ENCODE data around the gene NPR1. TPM values are rescaled to one million over a fixed set of nuclear protein-coding genes. Genes with fewer than 3 reads are reported as not detected.
"Not testable (repeated sequence)": the region's sequence is repeated elsewhere in the genome, so short reads cannot be mapped to it uniquely, and the experiment has no call there.

NPR1 gene
- polyA plus RNA-seq, 3 donors, result 14.9 to 176 (median 81.7) TPM

GRCh38 chr1:153647346-153647714 is 31.2 kb upstream of the NPR1 start:
- no peak overlapping the region for H3K27ac ChIP-seq (ENCODE audit: low read depth, low read length)
- 57 to 70% (median 66%) methylated on average over 2 of the region's 2 CpGs for WGBS, 3 donors

DNA sequence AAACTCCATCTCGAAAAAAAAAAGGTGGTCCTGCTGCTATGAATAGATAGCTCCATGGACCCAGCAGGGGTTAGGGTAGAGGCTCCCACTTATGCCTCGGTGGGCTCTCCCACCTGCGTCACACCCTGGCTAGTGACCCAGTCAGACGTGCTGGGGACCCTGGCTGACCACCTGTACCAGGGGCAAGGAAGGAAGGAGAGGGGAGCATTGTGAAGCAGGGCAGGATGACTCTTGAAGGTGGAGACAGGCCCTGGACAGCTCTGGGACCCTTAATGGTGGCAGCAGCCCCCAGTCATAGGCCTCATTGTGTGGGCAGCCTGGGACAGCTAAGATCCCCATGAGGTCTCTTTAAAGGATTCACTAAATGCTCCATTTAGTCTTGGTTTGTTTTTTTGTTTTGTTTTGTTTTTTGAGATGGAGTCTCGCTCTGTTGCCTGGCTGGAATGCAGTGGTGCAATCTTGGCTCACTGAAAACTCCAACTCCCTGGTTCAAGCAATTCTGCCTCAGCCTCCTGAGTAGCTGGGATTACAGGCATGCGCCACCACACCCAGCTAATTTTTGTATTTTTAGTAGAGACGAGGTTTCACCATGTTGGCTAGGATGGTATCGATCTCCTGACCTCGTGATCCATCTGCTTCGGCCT is 30.4 kb upstream of the NPR1 start:
- no peak overlapping the region for H3K27ac ChIP-seq (ENCODE audit: low read depth, low read length)
- WGBS, 3 donors, result 85 to 88% (median 86%) methylated on average over 9 to 10 of the region's 10 CpGs

GRCh38 chr1:153649137-153649862 is 29.2 kb upstream of the NPR1 start:
- no peak overlapping the region for H3K27ac ChIP-seq (ENCODE audit: low read depth, low read length)
- WGBS, 3 donors, result 30 to 62% (median 58%) methylated on average over 3 of the region's 3 CpGs

DNA sequence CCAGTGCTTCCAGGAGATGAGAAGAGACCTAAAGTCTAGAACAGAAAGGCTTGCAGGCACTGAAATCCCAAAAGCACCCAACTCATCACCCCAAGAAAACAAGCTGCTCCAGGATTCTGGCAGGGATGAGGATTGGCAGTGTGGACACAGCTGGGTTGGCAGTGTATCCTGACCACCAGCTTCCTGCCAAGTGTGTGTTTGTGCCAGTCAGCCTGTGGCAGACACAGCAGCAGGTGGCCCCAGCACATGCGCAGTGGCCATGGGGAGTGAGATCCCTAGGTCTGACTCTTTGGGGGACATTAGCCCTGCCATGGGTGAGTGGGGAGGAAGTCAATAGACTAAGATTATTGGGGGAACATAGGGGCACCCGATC is 28.6 kb upstream of the NPR1 start:
- H3K27ac ChIP-seq (ENCODE audit: low read depth, low read length), result no peak overlapping the region
- WGBS, 3 donors, result 24 to 80% (median 79%) methylated on average over 2 of the region's 2 CpGs

GRCh38 chr1:153651771-153652170 is 26.7 kb upstream of the NPR1 start:
- WGBS, 3 donors, result 85 to 100% (median 88%) methylated on average over 1 of the region's 1 CpG
- H3K27ac ChIP-seq (ENCODE audit: low read depth, low read length), result no peak overlapping the region

DNA sequence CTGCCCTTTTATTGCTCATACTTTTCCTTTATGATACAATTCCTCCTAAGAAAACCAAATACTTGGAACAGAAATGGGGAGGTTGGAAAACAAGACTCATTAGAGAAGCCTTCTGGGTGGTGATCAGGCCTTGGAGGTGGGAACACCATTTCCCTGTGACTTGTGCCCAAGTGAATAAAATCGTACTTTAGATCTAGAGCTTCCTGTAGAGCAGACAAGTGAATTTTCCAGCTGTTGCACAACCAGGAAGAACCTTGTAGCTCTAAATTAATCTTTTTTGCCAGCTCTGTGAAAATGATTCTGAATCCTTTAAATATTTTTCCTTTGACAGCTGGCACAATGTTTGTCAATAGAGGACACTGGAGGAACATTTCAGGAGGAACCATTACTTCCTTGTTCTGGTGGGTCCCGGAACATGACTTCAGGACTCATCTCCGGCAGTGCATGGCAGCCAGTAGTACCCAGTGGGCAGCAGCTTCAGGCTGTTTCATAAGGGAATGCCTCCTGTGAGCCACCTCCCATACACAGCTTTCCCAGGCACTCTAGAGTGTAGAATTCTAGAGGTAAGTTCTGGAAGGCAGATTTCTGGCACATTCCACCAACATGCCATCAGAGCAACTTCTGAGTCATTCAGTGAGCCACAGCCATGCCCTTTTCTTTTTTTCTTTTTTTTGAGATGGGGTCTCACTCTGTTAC is 25.5 kb upstream of the NPR1 start:
- WGBS, 3 donors, result 22 to 56% (median 36%) methylated on average over 3 of the region's 3 CpGs
- H3K27ac ChIP-seq (ENCODE audit: low read depth, low read length), result no peak overlapping the region

- no peak overlapping the region for H3K27ac ChIP-seq (ENCODE audit: low read depth, low read length)
- 70 to 91% (median 89%) methylated on average over 3 of the region's 3 CpGs for WGBS, 3 donors
These were observed 23.2 kb upstream of the NPR1 start for GRCh38 chr1:153655333-153655732.

DNA sequence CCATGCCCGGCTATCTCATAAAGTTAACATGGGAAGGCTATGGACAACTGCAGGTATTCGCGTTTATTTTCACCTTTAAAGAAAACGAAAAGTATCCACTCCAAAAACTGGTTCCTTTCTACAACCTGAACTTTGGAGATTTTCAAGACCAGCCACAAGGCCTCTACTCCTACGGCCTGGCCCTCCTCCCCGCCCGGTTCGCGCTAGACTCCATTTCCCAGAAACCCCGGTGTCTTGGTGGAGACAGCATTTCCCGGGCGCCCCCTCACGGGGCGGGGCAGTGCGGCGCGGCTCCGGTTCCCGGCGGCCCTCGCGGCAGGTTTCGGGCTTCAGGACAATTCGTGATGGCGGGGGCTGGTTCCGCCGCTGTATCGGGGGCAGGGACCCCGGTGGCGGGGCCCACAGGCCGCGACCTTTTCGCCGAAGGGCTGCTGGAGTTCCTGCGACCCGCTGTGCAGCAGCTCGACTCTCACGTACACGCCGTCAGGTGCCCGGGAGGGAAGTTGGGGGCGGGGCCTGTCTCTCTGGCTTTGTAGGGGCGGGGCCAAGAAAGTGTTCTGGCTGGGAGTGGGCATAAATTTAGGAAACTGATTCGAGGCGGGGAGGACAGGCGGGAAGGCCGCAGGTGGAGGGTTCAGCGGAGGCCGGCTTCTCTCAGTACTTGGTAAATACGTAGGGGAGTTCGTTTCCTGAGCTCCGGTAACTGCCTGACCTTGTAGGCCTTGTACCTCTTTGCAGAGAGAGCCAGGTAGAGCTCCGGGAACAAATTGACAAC is 19.9 kb upstream of the NPR1 start, which contains the start of gene SNAPIN:
Gene SNAPIN (plus strand): TSS at position 304 of the 775 bp plus-strand sequence. CDS start 41 bp downstream, at position 345.
- 2% methylated on average over 53 of the region's 53 CpGs for WGBS, 3 donors
- peak within 1 kb of the TSS; percentile 64 for H3K27ac ChIP-seq (ENCODE audit: low read depth, low read length)

DNA sequence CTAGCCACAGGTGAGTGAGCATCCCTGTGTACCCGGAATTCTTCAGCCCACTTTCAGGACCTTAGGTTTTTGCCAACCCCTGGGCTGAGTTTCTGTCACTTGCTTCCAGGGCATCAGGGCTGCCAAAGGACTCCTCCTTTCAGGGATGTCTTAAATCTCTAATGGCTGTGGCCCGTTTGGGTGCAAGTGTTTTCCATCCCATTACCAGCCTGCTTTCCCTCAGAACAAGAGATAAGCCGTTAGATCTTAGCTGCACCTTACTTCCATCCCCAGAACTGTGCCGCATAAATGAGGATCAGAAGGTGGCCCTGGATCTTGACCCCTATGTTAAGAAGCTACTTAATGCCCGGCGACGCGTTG is 19.3 kb upstream of the NPR1 start:
- WGBS, 3 donors, result 18 to 37% (median 33%) methylated on average over 8 of the region's 8 CpGs
- peak overlapping the region; percentile 64 for H3K27ac ChIP-seq (ENCODE audit: low read depth, low read length)

GRCh38 chr1:153659656-153660055 is 18.8 kb upstream of the NPR1 start:
- H3K27ac ChIP-seq (ENCODE audit: low read depth, low read length), result no peak overlapping the region
- WGBS, 3 donors, result 52 to 78% (median 74%) methylated on average over 9 of the region's 9 CpGs

DNA sequence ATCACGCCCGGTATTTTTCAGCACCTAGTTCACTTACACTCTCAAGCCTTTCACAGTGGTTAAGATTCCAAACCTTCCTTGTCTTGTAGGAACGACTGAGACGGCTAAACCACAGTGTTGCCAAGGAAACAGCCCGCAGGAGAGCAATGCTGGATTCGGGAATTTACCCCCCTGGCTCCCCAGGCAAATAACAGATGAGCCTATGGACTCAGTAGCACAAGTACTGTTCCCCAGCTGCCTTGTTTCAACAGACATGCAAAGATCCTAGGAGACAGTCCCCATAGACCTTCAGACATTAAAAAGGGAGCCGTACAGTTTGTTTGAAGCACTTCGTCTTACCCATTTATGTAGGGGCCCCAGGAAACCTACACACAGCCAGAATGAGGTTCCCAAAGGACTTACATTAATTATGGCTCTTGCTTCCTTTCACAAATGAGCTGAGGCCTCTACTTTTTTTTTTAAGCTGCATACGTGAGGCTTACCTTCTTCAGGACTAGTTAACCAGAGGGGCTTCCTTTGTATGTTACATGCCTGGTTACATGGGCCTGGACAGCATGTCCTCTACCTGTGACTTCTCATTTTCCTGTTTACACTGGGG is 17.3 kb upstream of the NPR1 start:
- 65% methylated on average over 9 of the region's 9 CpGs for WGBS, 3 donors
- no peak overlapping the region for H3K27ac ChIP-seq (ENCODE audit: low read depth, low read length)

GRCh38 chr1:153662269-153662668 is 16.2 kb upstream of the NPR1 start:
- WGBS, 3 donors, result 54 to 62% (median 61%) methylated on average over 2 of the region's 2 CpGs
- no peak overlapping the region for H3K27ac ChIP-seq (ENCODE audit: low read depth, low read length)

DNA sequence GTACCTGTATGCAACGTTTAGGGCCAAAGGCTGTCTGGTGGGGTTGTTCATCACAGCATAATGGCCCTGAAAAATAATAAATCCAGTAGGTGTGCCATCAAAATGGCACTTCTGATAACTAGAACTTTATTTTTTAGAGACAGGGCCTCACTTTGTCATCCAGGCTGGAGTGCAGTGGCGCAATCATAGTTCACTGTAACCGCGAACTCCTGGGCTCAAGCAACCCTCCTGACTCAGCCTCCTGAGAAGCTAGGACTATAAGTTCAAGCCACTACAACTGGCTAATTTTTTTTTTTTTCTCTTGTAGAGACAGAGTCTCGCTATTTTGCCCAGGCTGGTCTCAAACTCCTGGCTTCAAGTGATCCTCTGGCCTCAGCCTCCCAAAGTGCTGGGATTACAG is 15.3 kb upstream of the NPR1 start:
- 73 to 84% (median 75%) methylated on average over 5 of the region's 5 CpGs for WGBS, 3 donors

GRCh38 chr1:153667439-153667838 is 11.0 kb upstream of the NPR1 start:
- H3K27ac ChIP-seq (ENCODE audit: low read depth, low read length), result no peak overlapping the region
- 83 to 91% (median 88%) methylated on average over 4 of the region's 4 CpGs for WGBS, 3 donors

More for the DNA sequence above, 15.3 kb upstream of the NPR1 start:
- no peak overlapping the region for H3K27ac ChIP-seq (ENCODE audit: low read depth, low read length)

GRCh38 chr1:153668672-153669071 is 9.8 kb upstream of the NPR1 start:
- 96 to 98% (median 97%) methylated on average over 8 of the region's 8 CpGs for WGBS, 3 donors
- not testable (repeated sequence) for H3K27ac ChIP-seq (ENCODE audit: low read depth, low read length)

DNA sequence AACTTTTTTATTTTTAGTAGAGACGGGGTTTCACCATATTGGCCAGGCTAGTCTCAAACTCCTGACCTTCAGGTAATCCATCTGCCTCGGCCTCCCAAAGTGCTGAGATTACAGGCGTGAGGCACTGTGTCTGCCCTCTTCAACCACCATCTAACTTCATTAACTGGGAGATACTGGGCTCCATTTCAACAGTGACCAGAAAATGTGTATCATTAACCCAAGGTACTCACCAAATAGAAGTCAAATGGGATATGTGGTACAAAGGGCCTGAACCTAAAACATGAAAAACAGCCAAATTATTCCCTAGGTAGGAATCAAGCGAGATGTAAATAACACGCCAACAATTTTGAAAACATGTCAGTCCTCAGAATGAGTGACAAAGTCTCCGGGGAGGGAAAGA is 8.9 kb upstream of the NPR1 start:
- 63 to 79% (median 78%) methylated on average over 6 of the region's 6 CpGs for WGBS, 3 donors
- H3K27ac ChIP-seq (ENCODE audit: low read depth, low read length), result no peak overlapping the region

DNA sequence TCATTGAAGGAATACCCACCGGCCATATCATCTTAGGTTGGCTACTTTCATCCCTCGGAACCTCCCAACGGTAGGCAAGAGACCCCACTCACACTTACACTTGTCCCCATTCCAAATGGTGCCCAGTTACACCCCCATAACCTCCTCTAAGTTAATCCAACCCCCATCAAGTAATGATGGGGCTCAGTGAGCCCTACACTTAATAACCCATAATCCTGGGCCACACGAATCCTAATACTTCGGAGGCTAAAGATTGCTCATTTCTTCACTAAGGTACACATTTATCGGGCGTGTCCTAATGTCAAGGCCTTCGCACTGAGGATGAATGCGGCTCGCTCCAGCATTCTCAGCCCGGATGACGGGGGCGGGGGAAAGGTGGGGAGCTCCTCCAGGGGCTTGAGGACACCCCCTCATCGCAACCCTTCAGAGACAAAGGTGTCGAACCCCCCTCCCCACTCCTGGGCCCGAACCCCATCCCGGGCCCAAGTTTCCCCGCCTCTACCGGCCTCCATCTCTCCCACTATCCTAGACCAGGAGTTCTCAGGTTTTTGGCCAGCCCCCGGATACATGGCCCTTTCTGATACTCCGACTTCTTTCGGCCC is 8.1 kb upstream of the NPR1 start:
- WGBS, 3 donors, result 1% methylated on average over 22 of the region's 22 CpGs
- H3K27ac ChIP-seq (ENCODE audit: low read depth, low read length), result no peak overlapping the region
